Measurements from ENCODE around the gene PRR19.

Gene PRR19

GRCh38 chr19:42288387-42288786 is 13.5 kb upstream of the PRR19 start:
- no peaks in the 10 kb centered on the region for H3K27me3 ChIP-seq (ENCODE audit: insufficient read depth, poor library complexity, severe bottlenecking)
- no peak overlapping the region for H3K4me3 ChIP-seq (replicated peaks; ENCODE audit: insufficient read depth, low read length)
- TF ChIP-seq GABPA (IDR thresholded peaks at IDR 0.05; ENCODE audit: low read depth) (no peak), SPI1 (IDR thresholded peaks at IDR 0.05; ENCODE audit: borderline replicate concordance, low read depth) (no peak), CTCF (IDR thresholded peaks at IDR 0.05; ENCODE audit: insufficient read depth, low read length) (no peak), REST (IDR thresholded peaks at IDR 0.05; ENCODE audit: insufficient replicate concordance, low read depth) (no peak), POLR2AphosphoS5 (IDR thresholded peaks at IDR 0.05; ENCODE audit: low read depth) (no peak)
- DNase-seq (ENCODE audit: low read depth in 1 of 2, low spot score in 1 of 2), result peak in 1 of 2 experiments; percentile 44
- H3K27ac ChIP-seq (replicated peaks), result no peak overlapping the region; the same call in 1 of the 2 replicates

GRCh38 chr19:42288881-42289555 is 12.9 kb upstream of the PRR19 start:
- DNase-seq (ENCODE audit: low read depth in 1 of 2, low spot score in 1 of 2), result no peak
- TF ChIP-seq CTCF (IDR thresholded peaks at IDR 0.05; ENCODE audit: insufficient read depth, low read length) (no peak), GABPA (IDR thresholded peaks at IDR 0.05; ENCODE audit: low read depth) (no peak), SPI1 (IDR thresholded peaks at IDR 0.05; ENCODE audit: borderline replicate concordance, low read depth) (no peak), REST (IDR thresholded peaks at IDR 0.05; ENCODE audit: insufficient replicate concordance, low read depth) (no peak), POLR2AphosphoS5 (IDR thresholded peaks at IDR 0.05; ENCODE audit: low read depth) (no peak)
- no peak overlapping the region for H3K27ac ChIP-seq (replicated peaks)
- H3K4me3 ChIP-seq (replicated peaks; ENCODE audit: insufficient read depth, low read length), result no peak overlapping the region
- no peaks in the 10 kb centered on the region for H3K27me3 ChIP-seq (ENCODE audit: insufficient read depth, poor library complexity, severe bottlenecking)

- Histone ChIP-seq H3K27ac (replicated peaks) (no peak overlapping the region), H3K4me3 (replicated peaks; ENCODE audit: insufficient read depth, low read length) (no peak overlapping the region), H3K27me3 (ENCODE audit: insufficient read depth, poor library complexity, severe bottlenecking) (no peaks in the 10 kb centered on the region)
- DNase-seq (ENCODE audit: low read depth in 1 of 2, low spot score in 1 of 2), result no peak
- TF ChIP-seq SPI1 (IDR thresholded peaks at IDR 0.05; ENCODE audit: borderline replicate concordance, low read depth) (no peak), REST (IDR thresholded peaks at IDR 0.05; ENCODE audit: insufficient replicate concordance, low read depth) (no peak), POLR2AphosphoS5 (IDR thresholded peaks at IDR 0.05; ENCODE audit: low read depth) (no peak), GABPA (IDR thresholded peaks at IDR 0.05; ENCODE audit: low read depth) (no peak)
Measured at GRCh38 chr19:42289556-42290041, 12.3 kb upstream of the PRR19 start.

All from HL-60 (cell line).